Measurements from ENCODE around the gene NELFB. TPM values are rescaled to one million over a fixed set of nuclear protein-coding genes. Genes with fewer than 3 reads are reported as not detected.

Gene NELFB
- total and polyA plus RNA-seq, 3 experiments from 2014 or later, result 34.8 to 72.0 (median 67.5) TPM

- no peak overlapping the region for H3K4me3 ChIP-seq (ENCODE audit: low read length)
- no peaks in the 10 kb centered on the region for H3K36me3 Mint-ChIP-seq
- no peaks in the 10 kb centered on the region for H3K9me3 ChIP-seq (ENCODE audit: low read length)
- no peaks in the 10 kb centered on the region for H3K27me3 Mint-ChIP-seq
- no peak overlapping the region for H3K27ac ChIP-seq (ENCODE audit: low read depth, low read length)
- no peak overlapping the region for H3K4me3 Mint-ChIP-seq
- no peaks in the 10 kb centered on the region for H3K36me3 ChIP-seq (ENCODE audit: insufficient read depth, low read length)
- H3K27me3 ChIP-seq (ENCODE audit: insufficient read depth, low read length, poor library complexity, severe bottlenecking), result no peaks in the 10 kb centered on the region
- no peaks in the 10 kb centered on the region for H3K9me3 Mint-ChIP-seq
- ChIA-PET POLR2A (no interaction called here), CTCF (no interaction called here)
- H3K27ac Mint-ChIP-seq, result no peak overlapping the region
- H3K4me1 ChIP-seq (ENCODE audit: insufficient read depth, low read length), result peaks cover 14% of the 10 kb centered on the region
- DNase-seq, result no peak
- peaks cover 0 to 9% (median 0%) of the 10 kb centered on the region in 3 donors for H3K4me1 Mint-ChIP-seq
Observed at GRCh38 chr9:137307255-137308056, 52.3 kb downstream of the NELFB start.

GRCh38 chr9:137308057-137308619 lies 53.0 kb downstream of the NELFB start:
- Mint-ChIP-seq H3K4me1 (peaks cover 0 to 9% (median 0%) of the 10 kb centered on the region in 3 donors), H3K4me3 (no peak overlapping the region), H3K9me3 (no peaks in the 10 kb centered on the region), H3K27ac (no peak overlapping the region), H3K36me3 (no peaks in the 10 kb centered on the region), H3K27me3 (no peaks in the 10 kb centered on the region)
- Histone ChIP-seq H3K4me3 (ENCODE audit: low read length) (no peak overlapping the region), H3K9me3 (ENCODE audit: low read length) (no peaks in the 10 kb centered on the region), H3K27ac (ENCODE audit: low read depth, low read length) (no peak overlapping the region), H3K36me3 (ENCODE audit: insufficient read depth, low read length) (no peaks in the 10 kb centered on the region), H3K27me3 (ENCODE audit: insufficient read depth, low read length, poor library complexity, severe bottlenecking) (no peaks in the 10 kb centered on the region), H3K4me1 (ENCODE audit: insufficient read depth, low read length) (peaks cover 14% of the 10 kb centered on the region)
- DNase-seq, result peak in 1 of 5 donors; percentile 37
- ChIA-PET CTCF (no interaction called here), POLR2A (no interaction called here)

GRCh38 chr9:137309368-137310188 lies 54.5 kb downstream of the NELFB start:
- Mint-ChIP-seq H3K4me3 (no peak overlapping the region), H3K36me3 (no peaks in the 10 kb centered on the region), H3K27me3 (no peaks in the 10 kb centered on the region), H3K27ac (no peak overlapping the region), H3K9me3 (no peaks in the 10 kb centered on the region), H3K4me1 (peaks cover 0 to 9% (median 0%) of the 10 kb centered on the region in 3 donors)
- H3K4me3 ChIP-seq (ENCODE audit: low read length), result no peak overlapping the region
- no peaks in the 10 kb centered on the region for H3K9me3 ChIP-seq (ENCODE audit: low read length)
- DNase-seq, result no peak
- POLR2A ChIA-PET, result no interaction called here
- no peaks in the 10 kb centered on the region for H3K36me3 ChIP-seq (ENCODE audit: insufficient read depth, low read length)
- H3K4me1 ChIP-seq (ENCODE audit: insufficient read depth, low read length), result peaks cover 14% of the 10 kb centered on the region
- CTCF ChIA-PET, result no interaction called here
- H3K27me3 ChIP-seq (ENCODE audit: insufficient read depth, low read length, poor library complexity, severe bottlenecking), result no peaks in the 10 kb centered on the region
- H3K27ac ChIP-seq (ENCODE audit: low read depth, low read length), result no peak overlapping the region

DNA sequence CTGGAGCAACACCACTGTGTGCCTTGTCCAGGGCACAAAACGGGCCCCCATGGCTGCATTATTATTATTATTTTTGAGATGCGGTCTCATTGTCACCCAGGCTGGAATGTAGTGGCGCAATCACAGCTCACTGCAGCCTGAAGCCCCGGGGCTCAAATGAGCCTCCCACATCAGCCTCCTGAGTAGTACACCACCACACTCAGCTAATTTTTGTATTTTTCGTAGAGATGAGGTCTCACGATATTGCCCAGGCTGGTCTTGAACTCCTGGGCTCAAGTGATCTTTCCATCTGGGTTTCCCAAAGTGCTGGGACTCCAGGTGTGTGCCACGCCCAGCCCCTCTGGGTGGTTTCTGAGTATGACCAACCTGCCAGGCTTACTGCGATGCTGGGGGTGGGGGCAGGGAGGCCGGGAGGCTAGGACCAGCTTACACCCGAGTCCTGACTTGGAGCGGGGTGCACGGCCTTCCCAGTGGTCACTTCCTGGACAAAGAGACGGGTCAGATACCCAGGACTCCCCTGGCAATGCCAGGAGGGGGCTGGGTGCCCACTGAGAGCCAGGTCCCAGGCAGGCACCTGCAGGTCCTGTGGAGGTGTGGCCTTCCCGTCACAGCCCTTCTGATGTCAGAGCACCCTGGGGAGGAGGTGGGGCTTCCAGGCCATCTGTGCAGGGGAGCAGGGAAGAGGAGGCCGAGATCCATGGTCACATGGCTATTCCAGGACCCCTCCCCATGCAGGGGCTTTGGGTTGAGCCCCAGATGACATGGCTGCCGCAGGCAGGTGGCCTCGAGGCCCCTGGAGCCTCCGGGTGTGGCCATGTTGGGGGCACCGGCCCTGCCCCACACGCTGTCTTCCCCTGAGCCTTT lies 55.3 kb downstream of the NELFB start:
- peaks cover 7% of the 10 kb centered on the region for H3K4me1 ChIP-seq (ENCODE audit: insufficient read depth, low read length)
- H3K27ac ChIP-seq (ENCODE audit: low read depth, low read length), result no peak overlapping the region
- Mint-ChIP-seq H3K27ac (no peak overlapping the region), H3K4me3 (no peak overlapping the region), H3K27me3 (no peaks in the 10 kb centered on the region), H3K4me1 (peaks cover 0 to 7% (median 0%) of the 10 kb centered on the region in 3 donors), H3K9me3 (no peaks in the 10 kb centered on the region), H3K36me3 (no peaks in the 10 kb centered on the region)
- POLR2A ChIA-PET, result no interaction called here
- H3K4me3 ChIP-seq (ENCODE audit: low read length), result no peak overlapping the region
- no peaks in the 10 kb centered on the region for H3K27me3 ChIP-seq (ENCODE audit: insufficient read depth, low read length, poor library complexity, severe bottlenecking)
- no peaks in the 10 kb centered on the region for H3K9me3 ChIP-seq (ENCODE audit: low read length)
- CTCF ChIA-PET, result no interaction called here
- DNase-seq, result no peak
- no peaks in the 10 kb centered on the region for H3K36me3 ChIP-seq (ENCODE audit: insufficient read depth, low read length)

- DNase-seq, result peak in 1 of 5 donors; percentile 40
- no peak overlapping the region for H3K27ac ChIP-seq (ENCODE audit: low read depth, low read length)
- no peaks in the 10 kb centered on the region for H3K4me1 ChIP-seq (ENCODE audit: insufficient read depth, low read length)
- H3K4me3 ChIP-seq (ENCODE audit: low read length), result no peak overlapping the region
- H3K9me3 Mint-ChIP-seq, result no peaks in the 10 kb centered on the region
- ChIA-PET POLR2A (no interaction called here), CTCF (no interaction called here)
- no peak overlapping the region for H3K27ac Mint-ChIP-seq
- no peaks in the 10 kb centered on the region for H3K27me3 ChIP-seq (ENCODE audit: insufficient read depth, low read length, poor library complexity, severe bottlenecking)
- no peaks in the 10 kb centered on the region for H3K9me3 ChIP-seq (ENCODE audit: low read length)
- peaks cover 0 to 4% (median 0%) of the 10 kb centered on the region in 3 donors for H3K4me1 Mint-ChIP-seq
- H3K36me3 Mint-ChIP-seq, result no peaks in the 10 kb centered on the region
- no peaks in the 10 kb centered on the region for H3K36me3 ChIP-seq (ENCODE audit: insufficient read depth, low read length)
- H3K27me3 Mint-ChIP-seq, result no peaks in the 10 kb centered on the region
- H3K4me3 Mint-ChIP-seq, result no peak overlapping the region
Observed at GRCh38 chr9:137311171-137311985, 56.3 kb downstream of the NELFB start.

GRCh38 chr9:137311986-137312851 lies 57.1 kb downstream of the NELFB start:
- Histone ChIP-seq H3K27me3 (ENCODE audit: insufficient read depth, low read length, poor library complexity, severe bottlenecking) (no peaks in the 10 kb centered on the region), H3K36me3 (ENCODE audit: insufficient read depth, low read length) (no peaks in the 10 kb centered on the region), H3K27ac (ENCODE audit: low read depth, low read length) (no peak overlapping the region), H3K4me1 (ENCODE audit: insufficient read depth, low read length) (no peaks in the 10 kb centered on the region), H3K4me3 (ENCODE audit: low read length) (no peak overlapping the region), H3K9me3 (ENCODE audit: low read length) (no peaks in the 10 kb centered on the region)
- Mint-ChIP-seq H3K27ac (no peak overlapping the region), H3K27me3 (peaks cover 0 to 2% of the 10 kb centered on the region in 2 donors), H3K4me3 (no peak overlapping the region), H3K36me3 (no peaks in the 10 kb centered on the region), H3K9me3 (no peaks in the 10 kb centered on the region), H3K4me1 (peaks cover 0 to 1% (median 0%) of the 10 kb centered on the region in 3 donors)
- ChIA-PET CTCF (no interaction called here), POLR2A (no interaction called here)
- DNase-seq, result peak in 1 of 5 donors; percentile 35

Measured in CD8-positive, alpha-beta memory T cell (primary cell).